Measurements from ENCODE around the gene SLC1A3.

The SLC1A3 gene

DNA sequence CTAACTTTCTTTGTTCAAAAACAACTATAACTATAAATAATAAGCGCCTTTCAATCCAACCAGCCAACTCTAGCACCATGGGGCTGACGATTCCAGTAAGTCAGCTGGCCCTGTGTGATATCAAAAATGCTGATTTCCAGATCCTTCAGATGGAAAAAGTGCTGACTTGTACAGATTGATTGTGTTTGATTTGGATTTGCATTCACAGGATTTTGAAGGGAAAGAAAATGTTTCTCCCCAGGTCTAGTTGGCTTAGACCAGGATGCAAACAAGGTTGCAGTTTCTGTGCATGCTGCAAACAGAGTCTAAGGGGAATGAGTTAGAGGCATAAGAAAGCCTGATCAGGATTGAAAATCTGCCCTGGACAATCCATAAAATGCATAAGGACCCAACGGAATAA lies 68.9 kb downstream of the SLC1A3 start:
- TF ChIP-seq CTCF (IDR thresholded peaks at IDR 0.05; ENCODE audit: low read depth, low read length) = no peak
- Histone ChIP-seq H3K27me3 (no peaks in the 10 kb centered on the region; the same call in 1 of the 2 replicates), H3K9me3 (no peaks in the 10 kb centered on the region), H3K36me3 (no peaks in the 10 kb centered on the region), H3K4me1 (no peaks in the 10 kb centered on the region), H3K4me3 (ENCODE audit: low read depth, low read length) (no peak overlapping the region)
- DNase-seq = no peak

DNA sequence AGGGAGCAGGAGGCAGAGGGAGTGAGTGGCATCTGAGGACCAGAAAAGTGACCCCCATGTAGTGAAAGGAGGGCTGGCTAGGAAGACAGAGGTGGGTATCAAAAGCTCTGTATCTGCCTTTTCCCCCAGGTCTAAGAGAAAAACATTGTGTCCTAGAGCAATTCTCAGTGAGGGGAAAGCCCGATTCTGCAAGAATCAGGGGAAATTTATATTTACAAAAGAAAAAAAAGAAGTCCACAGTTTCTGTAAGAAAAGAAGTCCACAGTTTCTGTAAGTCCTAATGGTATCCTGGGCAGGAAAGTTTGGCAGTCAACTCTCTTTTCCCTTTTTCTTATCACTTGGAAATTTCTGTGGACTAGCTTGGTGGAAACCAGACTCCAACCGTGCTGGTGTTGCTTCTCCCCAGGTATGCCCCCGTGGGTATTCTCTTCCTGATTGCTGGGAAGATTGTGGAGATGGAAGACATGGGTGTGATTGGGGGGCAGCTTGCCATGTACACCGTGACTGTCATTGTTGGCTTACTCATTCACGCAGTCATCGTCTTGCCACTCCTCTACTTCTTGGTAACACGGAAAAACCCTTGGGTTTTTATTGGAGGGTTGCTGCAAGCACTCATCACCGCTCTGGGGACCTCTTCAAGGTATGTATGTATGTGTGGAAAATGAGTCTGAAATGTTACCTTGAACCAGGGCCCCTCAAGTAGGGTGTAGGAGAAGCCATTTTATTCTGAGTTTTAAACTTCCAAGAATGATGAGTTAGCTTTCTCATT lies 73.0 kb downstream of the SLC1A3 start:
- H3K9me3 ChIP-seq = no peaks in the 10 kb centered on the region
- no peak for DNase-seq
- H3K4me3 ChIP-seq (ENCODE audit: low read depth, low read length) = no peak overlapping the region
- no peaks in the 10 kb centered on the region for H3K36me3 ChIP-seq
- TF ChIP-seq CTCF (IDR thresholded peaks at IDR 0.05; ENCODE audit: low read depth, low read length) = no peak
- no peaks in the 10 kb centered on the region for H3K4me1 ChIP-seq
- H3K27me3 ChIP-seq = no peaks in the 10 kb centered on the region; the same call in 1 of the 2 replicates

DNA sequence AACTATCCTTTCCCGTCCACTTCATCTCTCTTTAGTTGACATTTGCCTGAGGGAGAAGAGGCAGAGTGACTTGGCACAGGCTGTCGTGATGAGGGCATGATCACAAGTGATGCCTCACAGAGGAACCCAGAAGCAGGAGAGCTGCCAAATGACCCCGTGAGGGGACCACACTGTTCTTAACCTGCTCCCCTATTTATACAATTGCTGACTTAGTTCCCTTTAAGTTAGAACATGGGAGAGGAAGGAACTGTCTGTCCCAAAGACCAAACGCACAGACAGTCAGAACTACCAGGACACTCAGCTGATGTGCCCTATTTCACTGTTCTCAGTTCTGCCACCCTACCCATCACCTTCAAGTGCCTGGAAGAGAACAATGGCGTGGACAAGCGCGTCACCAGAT lies 73.7 kb downstream of the SLC1A3 start:
- no peak for DNase-seq
- Histone ChIP-seq H3K27me3 (no peaks in the 10 kb centered on the region; the same call in 1 of the 2 replicates), H3K9me3 (no peaks in the 10 kb centered on the region), H3K4me3 (ENCODE audit: low read depth, low read length) (no peak overlapping the region), H3K4me1 (no peaks in the 10 kb centered on the region), H3K36me3 (no peaks in the 10 kb centered on the region)
- TF ChIP-seq CTCF (IDR thresholded peaks at IDR 0.05; ENCODE audit: low read depth, low read length) = no peak

DNA sequence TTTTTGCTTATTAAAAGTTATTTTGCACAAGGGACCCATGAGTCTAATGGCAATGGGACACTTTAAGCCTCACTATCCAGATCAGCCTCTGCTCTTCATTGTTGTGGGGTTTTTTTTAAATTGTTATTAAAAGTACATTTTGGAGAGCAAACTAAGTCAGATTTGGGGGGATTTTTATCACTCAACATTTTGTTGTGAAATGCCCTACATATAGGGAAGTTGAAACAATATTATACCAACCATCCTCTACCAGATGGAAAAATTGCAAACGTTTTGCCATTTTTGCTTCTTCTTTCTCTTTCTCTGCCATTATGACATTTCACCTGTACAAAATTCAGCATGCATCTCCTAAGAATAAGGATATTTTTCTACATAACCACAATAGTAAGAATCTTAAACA lies 75.3 kb downstream of the SLC1A3 start:
- no peaks in the 10 kb centered on the region; the same call in 1 of the 2 replicates for H3K27me3 ChIP-seq
- no peak for DNase-seq
- H3K9me3 ChIP-seq = no peaks in the 10 kb centered on the region
- no peak overlapping the region for H3K4me3 ChIP-seq (ENCODE audit: low read depth, low read length)
- H3K4me1 ChIP-seq = no peaks in the 10 kb centered on the region
- no peak for TF ChIP-seq CTCF (IDR thresholded peaks at IDR 0.05; ENCODE audit: low read depth, low read length)
- no peaks in the 10 kb centered on the region for H3K36me3 ChIP-seq

GRCh38 chr5:36682499-36682898 lies 76.1 kb downstream of the SLC1A3 start:
- H3K27me3 ChIP-seq = no peaks in the 10 kb centered on the region; the same call in 1 of the 2 replicates
- H3K4me3 ChIP-seq (ENCODE audit: low read depth, low read length) = no peak overlapping the region
- H3K36me3 ChIP-seq = no peaks in the 10 kb centered on the region
- no peaks in the 10 kb centered on the region for H3K9me3 ChIP-seq
- no peak for DNase-seq
- TF ChIP-seq CTCF (IDR thresholded peaks at IDR 0.05; ENCODE audit: low read depth, low read length) = no peak
- H3K4me1 ChIP-seq = no peaks in the 10 kb centered on the region

DNA sequence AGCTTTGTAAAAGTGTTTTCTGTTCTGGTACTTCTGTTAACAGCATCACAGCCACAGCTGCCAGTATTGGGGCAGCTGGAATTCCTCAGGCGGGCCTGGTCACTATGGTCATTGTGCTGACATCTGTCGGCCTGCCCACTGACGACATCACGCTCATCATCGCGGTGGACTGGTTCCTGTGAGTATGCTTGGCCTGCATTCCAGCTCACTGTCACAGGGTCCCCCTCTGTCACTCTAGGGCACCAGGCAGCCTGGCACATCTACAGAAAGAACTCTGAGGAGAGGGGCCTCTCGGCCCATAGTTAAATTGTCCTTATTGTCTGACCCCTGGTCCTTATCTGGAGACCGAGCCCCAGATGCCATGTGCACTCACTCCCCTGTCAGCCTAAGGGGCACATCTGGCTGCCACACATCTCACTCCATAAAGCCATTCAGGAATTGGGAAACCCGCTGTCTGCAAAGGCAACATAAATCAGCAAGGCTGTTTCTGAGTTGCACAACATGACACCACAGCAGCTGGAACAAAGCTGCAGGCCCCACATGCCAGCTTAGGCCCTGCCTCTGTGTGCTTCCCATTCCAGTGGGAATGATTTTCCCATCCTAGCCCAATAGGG lies 77.5 kb downstream of the SLC1A3 start:
- no peaks in the 10 kb centered on the region; the same call in 1 of the 2 replicates for H3K27me3 ChIP-seq
- no peaks in the 10 kb centered on the region for H3K9me3 ChIP-seq
- TF ChIP-seq CTCF (IDR thresholded peaks at IDR 0.05; ENCODE audit: low read depth, low read length) = no peak
- H3K4me1 ChIP-seq = no peaks in the 10 kb centered on the region
- no peak overlapping the region for H3K4me3 ChIP-seq (ENCODE audit: low read depth, low read length)
- DNase-seq = peak; percentile 20
- no peaks in the 10 kb centered on the region for H3K36me3 ChIP-seq
